GM12878 (cell line): ENCODE data around the gene BEST3. TPM values are rescaled to one million over a fixed set of nuclear protein-coding genes. Genes with fewer than 3 reads are reported as not detected.

ENCODE experiments used
- BCLAF1 ChIP-seq: fragments of 450-650 bp; IDR thresholded peaks from 2 replicates; pipeline ENCODE4 v1.6.1; 2017; ENCODE audit warnings: antibody characterized with exemption, mild to moderate bottlenecking, moderate library complexity
- E4F1 ChIP-seq: fragments of 450-650 bp; IDR thresholded peaks from 2 replicates; pipeline ENCODE4 v1.6.1; 2018; ENCODE audit warnings: borderline replicate concordance, mild to moderate bottlenecking; ENCODE audit not compliant: partially characterized antibody
- MEF2A ChIP-seq: IDR thresholded peaks from 2 replicates; pipeline ENCODE4 v1.6.1; 2011; ENCODE audit warnings: low read depth, mild to moderate bottlenecking, low read length, moderate library complexity; ENCODE audit not compliant: insufficient read depth
- NBN ChIP-seq: fragments of 450-650 bp; IDR thresholded peaks from 2 replicates; pipeline ENCODE4 v1.6.1; 2016
- NFIC ChIP-seq: IDR thresholded peaks from 2 replicates; pipeline ENCODE4 v1.6.1; 2012; ENCODE audit warnings: low read depth, mild to moderate bottlenecking, inconsistent platforms, low read length, moderate library complexity
- RFX5 ChIP-seq: IDR thresholded peaks from 2 replicates; pipeline ENCODE4 v1.6.1; 2011; ENCODE audit warnings: low read depth, low read length, improper control_type of control experiment
- SIN3A ChIP-seq: IDR thresholded peaks from 2 replicates; pipeline ENCODE4 v1.6.1; 2012; ENCODE audit warnings: low read depth, low read length, improper control_type of control experiment
- SKIL ChIP-seq: fragments of 450-650 bp; IDR thresholded peaks from 2 replicates; pipeline ENCODE4 v1.6.1; 2017; ENCODE audit warnings: mild to moderate bottlenecking, low read depth, inconsistent platforms; ENCODE audit not compliant: poor library complexity, severe bottlenecking
- SMARCA5 ChIP-seq: fragments of 450-650 bp; IDR thresholded peaks from 2 replicates; pipeline ENCODE4 v1.6.1; 2017; ENCODE audit warnings: mild to moderate bottlenecking
- polyA plus RNA-seq, 11 experiments: library from polyadenylated mRNA; depleted of rRNA in 4 of 11; unstranded in 6 of 11; stranded (reverse) in 5 of 11; fragments of >200 nt; fragmentation: Nextera tagmentation in 4 of 11; fragmentation: Illumina TruSeq in 1 of 11; extraction: Ambion mirVana in 4 of 11; extraction: Trizol in 1 of 11; gene quantifications; 1 replicate in 1 of 11; 2 replicates in 10 of 11; pipeline versions ENCODE4 v1.2.1 to v1.2.3, GENCODE V29; 2011 to 2016; ENCODE audit warnings: inconsistent platforms in 2 of 11, missing spikeins in 2 of 11, low read depth in 1 of 11
- total RNA-seq, 4 experiments: library from RNA; depleted of rRNA in 3 of 4; stranded (reverse); fragments of >200 nt in 3 of 4; fragmentation: Illumina TruSeq in 1 of 4; extraction: Trizol in 1 of 4; gene quantifications; 2 replicates each; pipeline versions ENCODE4 v1.2.1 to v1.2.3, GENCODE V29; 2013 to 2021

Gene BEST3
- total and polyA plus RNA-seq, 10 of the 15 experiments (the other 5 are each of a cell fraction or from before 2014, with no cell fraction given) = not detected

- no peak for TF ChIP-seq SKIL
- TF ChIP-seq NFIC = no peak
- TF ChIP-seq SIN3A = no peak
- no peak for TF ChIP-seq SMARCA5
- no peak for TF ChIP-seq BCLAF1
- TF ChIP-seq NBN = no peak
- TF ChIP-seq MEF2A = no peak
- TF ChIP-seq E4F1 = no peak
- no peak for TF ChIP-seq RFX5
- TF ChIP-seq, all 136 proteins: peak for 0
Measured at GRCh38 chr12:69733638-69734037, 34.5 kb upstream of the BEST3 start (continued).
